ENCODE results near the gene B3GNT7. TPM values are rescaled to one million over a fixed set of nuclear protein-coding genes. Genes with fewer than 3 reads are reported as not detected.
"Not testable (repeated sequence)": the region's sequence is repeated elsewhere in the genome, so short reads cannot be mapped to it uniquely, and the experiment has no call there.

The B3GNT7 gene
- total RNA-seq, 1 experiment from 2014 or later = 8.9 TPM

GRCh38 chr2:231427116-231427515, 31.6 kb downstream of the B3GNT7 start:
- intact Hi-C loops (cut with micrococcal nuclease; ENCODE audit: unreplicated experiment) = no loop called here
- Mint-ChIP-seq H3K27ac (ENCODE audit: unreplicated experiment) (no peak overlapping the region), H3K27me3 (ENCODE audit: unreplicated experiment) (peaks cover 19% of the 10 kb centered on the region), H3K36me3 (ENCODE audit: insufficient read depth, unreplicated experiment) (no peaks in the 10 kb centered on the region), H3K4me3 (ENCODE audit: low read depth, unreplicated experiment) (no peak overlapping the region), H3K4me1 (ENCODE audit: low read depth, unreplicated experiment) (no peaks in the 10 kb centered on the region), H3K9me3 (ENCODE audit: low read depth, unreplicated experiment) (peaks cover 15% of the 10 kb centered on the region)
- no peak for TF ChIP-seq CTCF (IDR thresholded peaks at IDR 0.05; ENCODE audit: unreplicated experiment)
- no peak for DNase-seq
- no TSS peak for BruUV-seq (replicated peaks)
- CTCF ChIA-PET = interaction anchor here (0.7 kb wide), 1 partner anchor 298 kb away, joined by 3 read pairs; no protein-coding TSS in a partner anchor

- no TSS peak for BruUV-seq (replicated peaks)
- Mint-ChIP-seq H3K9me3 (ENCODE audit: low read depth, unreplicated experiment) (peaks cover 15% of the 10 kb centered on the region), H3K27ac (ENCODE audit: unreplicated experiment) (no peak overlapping the region), H3K36me3 (ENCODE audit: insufficient read depth, unreplicated experiment) (no peaks in the 10 kb centered on the region), H3K27me3 (ENCODE audit: unreplicated experiment) (peaks cover 19% of the 10 kb centered on the region), H3K4me3 (ENCODE audit: low read depth, unreplicated experiment) (no peak overlapping the region), H3K4me1 (ENCODE audit: low read depth, unreplicated experiment) (no peaks in the 10 kb centered on the region)
- intact Hi-C loops (cut with micrococcal nuclease; ENCODE audit: unreplicated experiment) = no loop called here
- DNase-seq = no peak
- CTCF ChIA-PET = no interaction called here
- no peak for TF ChIP-seq CTCF (IDR thresholded peaks at IDR 0.05; ENCODE audit: unreplicated experiment)
These were observed 33.6 kb downstream of the B3GNT7 start for GRCh38 chr2:231429152-231429551.

GRCh38 chr2:231429901-231430300, 34.4 kb downstream of the B3GNT7 start:
- CTCF ChIA-PET = no interaction called here
- no peaks in the 10 kb centered on the region for H3K36me3 Mint-ChIP-seq (ENCODE audit: insufficient read depth, unreplicated experiment)
- no peak for TF ChIP-seq CTCF (IDR thresholded peaks at IDR 0.05; ENCODE audit: unreplicated experiment)
- H3K4me3 Mint-ChIP-seq (ENCODE audit: low read depth, unreplicated experiment) = no peak overlapping the region
- intact Hi-C loops (cut with micrococcal nuclease; ENCODE audit: unreplicated experiment) = no loop called here
- peaks cover 15% of the 10 kb centered on the region for H3K9me3 Mint-ChIP-seq (ENCODE audit: low read depth, unreplicated experiment)
- H3K27me3 Mint-ChIP-seq (ENCODE audit: unreplicated experiment) = peaks cover 19% of the 10 kb centered on the region
- H3K4me1 Mint-ChIP-seq (ENCODE audit: low read depth, unreplicated experiment) = no peaks in the 10 kb centered on the region
- no peak for DNase-seq
- no TSS peak for BruUV-seq (replicated peaks)
- H3K27ac Mint-ChIP-seq (ENCODE audit: unreplicated experiment) = no peak overlapping the region

- H3K9me3 Mint-ChIP-seq (ENCODE audit: low read depth, unreplicated experiment) = peaks cover 16% of the 10 kb centered on the region
These were observed 34.9 kb downstream of the B3GNT7 start for GRCh38 chr2:231430437-231430836.

GRCh38 chr2:231431606-231432005, 36.1 kb downstream of the B3GNT7 start:
- no TSS peak for BruUV-seq (replicated peaks)
- CTCF ChIA-PET = no interaction called here
- H3K4me1 Mint-ChIP-seq (ENCODE audit: low read depth, unreplicated experiment) = no peaks in the 10 kb centered on the region

More at GRCh38 chr2:231430437-231430836, 34.9 kb downstream of the B3GNT7 start:
- intact Hi-C loops (cut with micrococcal nuclease; ENCODE audit: unreplicated experiment); BruUV-seq (replicated peaks); DNase-seq; H3K27ac Mint-ChIP-seq (ENCODE audit: unreplicated experiment); H3K36me3 Mint-ChIP-seq (ENCODE audit: insufficient read depth, unreplicated experiment); H3K4me1 Mint-ChIP-seq (ENCODE audit: low read depth, unreplicated experiment); H3K4me3 Mint-ChIP-seq (ENCODE audit: low read depth, unreplicated experiment); CTCF ChIA-PET: not testable (repeated sequence)
- peaks cover 19% of the 10 kb centered on the region for H3K27me3 Mint-ChIP-seq (ENCODE audit: unreplicated experiment)

More at GRCh38 chr2:231431606-231432005, 36.1 kb downstream of the B3GNT7 start:
- TF ChIP-seq CTCF (IDR thresholded peaks at IDR 0.05; ENCODE audit: unreplicated experiment) = no peak
- H3K4me3 Mint-ChIP-seq (ENCODE audit: low read depth, unreplicated experiment) = no peak overlapping the region
- intact Hi-C loops (cut with micrococcal nuclease; ENCODE audit: unreplicated experiment) = no loop called here
- H3K9me3 Mint-ChIP-seq (ENCODE audit: low read depth, unreplicated experiment) = peaks cover 17% of the 10 kb centered on the region
- H3K36me3 Mint-ChIP-seq (ENCODE audit: insufficient read depth, unreplicated experiment) = no peaks in the 10 kb centered on the region
- no peak for DNase-seq
- H3K27ac Mint-ChIP-seq (ENCODE audit: unreplicated experiment) = no peak overlapping the region
- peaks cover 19% of the 10 kb centered on the region for H3K27me3 Mint-ChIP-seq (ENCODE audit: unreplicated experiment)
